Measurements from ENCODE around the gene SOS1. TPM values are rescaled to one million over a fixed set of nuclear protein-coding genes. Genes with fewer than 3 reads are reported as not detected.

The SOS1 gene
- total RNA-seq, 4 donors from 2014 or later: 48.6 to 64.2 (median 58.6) TPM

GRCh38 chr2:38951766-38952165 lies 169.1 kb downstream of the SOS1 start:
- Histone ChIP-seq H3K4me1 (peaks cover 0 to 12% (median 0%) of the 10 kb centered on the region in 3 donors), H3K36me3 (no peaks in the 10 kb centered on the region), H3K9me3 (no peaks in the 10 kb centered on the region), H3K27ac (no peak overlapping the region), H3K27me3 (no peaks in the 10 kb centered on the region), H3K4me3 (no peak overlapping the region)
- no peak for TF ChIP-seq CTCF (IDR thresholded peaks at IDR 0.05)
- no peak for ATAC-seq

GRCh38 chr2:38948995-38949394 lies 171.9 kb downstream of the SOS1 start:
- no peaks in the 10 kb centered on the region for H3K9me3 ChIP-seq
- no peak overlapping the region for H3K27ac ChIP-seq
- TF ChIP-seq CTCF (IDR thresholded peaks at IDR 0.05): no peak
- TF ChIP-seq POLR2AphosphoS5 (IDR thresholded peaks at IDR 0.05): no peak
- TF ChIP-seq POLR2A (IDR thresholded peaks at IDR 0.05): no peak
- TF ChIP-seq EP300 (IDR thresholded peaks at IDR 0.05): no peak
- no peak overlapping the region for H3K4me3 ChIP-seq
- H3K36me3 ChIP-seq: no peaks in the 10 kb centered on the region
- no peaks in the 10 kb centered on the region for H3K27me3 ChIP-seq
- no peak for ATAC-seq
- peaks cover 0 to 12% (median 0%) of the 10 kb centered on the region in 3 donors for H3K4me1 ChIP-seq
- 70 to 90% methylated on average over 4 of the region's 4 CpGs for WGBS, 2 donors (ENCODE audit: low coverage in 1 of 2)

GRCh38 chr2:38948387-38948882 lies 172.4 kb downstream of the SOS1 start:
- Histone ChIP-seq H3K4me3 (no peak overlapping the region), H3K4me1 (peaks cover 0 to 12% (median 0%) of the 10 kb centered on the region in 3 donors), H3K36me3 (no peaks in the 10 kb centered on the region), H3K9me3 (no peaks in the 10 kb centered on the region), H3K27me3 (no peaks in the 10 kb centered on the region), H3K27ac (no peak overlapping the region)
- ATAC-seq: no peak
- 79 to 83% methylated on average over 2 to 3 of the region's 3 CpGs for WGBS, 2 donors (ENCODE audit: low coverage in 1 of 2)
- TF ChIP-seq POLR2A (IDR thresholded peaks at IDR 0.05) (no peak), EP300 (IDR thresholded peaks at IDR 0.05) (no peak), CTCF (IDR thresholded peaks at IDR 0.05) (no peak), POLR2AphosphoS5 (IDR thresholded peaks at IDR 0.05) (no peak)

- H3K36me3 ChIP-seq: no peaks in the 10 kb centered on the region
- H3K27me3 ChIP-seq: no peaks in the 10 kb centered on the region
- H3K9me3 ChIP-seq: no peaks in the 10 kb centered on the region
- peak; percentile 78 for ATAC-seq
- TF ChIP-seq POLR2A (IDR thresholded peaks at IDR 0.05) (no peak), POLR2AphosphoS5 (IDR thresholded peaks at IDR 0.05) (no peak), CTCF (IDR thresholded peaks at IDR 0.05) (peak; percentile 55 to 76 (median 72)), EP300 (IDR thresholded peaks at IDR 0.05) (no peak)
- WGBS, 2 donors (ENCODE audit: low coverage in 1 of 2): 32 to 49% methylated on average over 8 to 9 of the region's 11 CpGs
- peaks cover 0 to 12% (median 0%) of the 10 kb centered on the region in 3 donors for H3K4me1 ChIP-seq
- no peak overlapping the region for H3K4me3 ChIP-seq
- no peak overlapping the region for H3K27ac ChIP-seq
Observed at GRCh38 chr2:38947241-38948239, 173.3 kb downstream of the SOS1 start.

- TF ChIP-seq POLR2A (IDR thresholded peaks at IDR 0.05) (no peak), POLR2AphosphoS5 (IDR thresholded peaks at IDR 0.05) (no peak), CTCF (IDR thresholded peaks at IDR 0.05) (no peak), EP300 (IDR thresholded peaks at IDR 0.05) (no peak)
- ATAC-seq: no peak
- H3K27ac ChIP-seq: no peak overlapping the region
Observed at GRCh38 chr2:38945911-38946310, 174.9 kb downstream of the SOS1 start.

More at GRCh38 chr2:38945911-38946310, 174.9 kb downstream of the SOS1 start:
- WGBS, 2 donors (ENCODE audit: low coverage in 1 of 2): 81 to 88% methylated on average over 4 to 5 of the region's 5 CpGs
- Histone ChIP-seq H3K4me3 (no peak overlapping the region), H3K4me1 (peaks cover 0 to 12% (median 0%) of the 10 kb centered on the region in 3 donors), H3K36me3 (no peaks in the 10 kb centered on the region), H3K27me3 (no peaks in the 10 kb centered on the region), H3K9me3 (no peaks in the 10 kb centered on the region)

Data from gastroesophageal sphincter (tissue), 4 donors.